Measurements from ENCODE around the gene EFR3B.
"Not testable (repeated sequence)": the region's sequence is repeated elsewhere in the genome, so short reads cannot be mapped to it uniquely, and the experiment has no call there.

EFR3B gene

GRCh38 chr2:25104736-25105135 lies 62.9 kb downstream of the EFR3B start:
- no peak for DNase-seq (ENCODE audit: low read depth, low spot score)

- DNase-seq (ENCODE audit: low read depth, low spot score), result no peak
These were observed 63.6 kb downstream of the EFR3B start for GRCh38 chr2:25105336-25106085.

GRCh38 chr2:25109822-25110221 lies 67.9 kb downstream of the EFR3B start:
- DNase-seq (ENCODE audit: low read depth, low spot score), result no peak

- no peak for DNase-seq (ENCODE audit: low read depth, low spot score)
These were observed 70.2 kb downstream of the EFR3B start for GRCh38 chr2:25112113-25112512.

- no peak for DNase-seq (ENCODE audit: low read depth, low spot score)
These were observed 73.5 kb downstream of the EFR3B start for GRCh38 chr2:25115249-25115883.

GRCh38 chr2:25115902-25116301 lies 74.0 kb downstream of the EFR3B start:
- no peak for DNase-seq (ENCODE audit: low read depth, low spot score)

- DNase-seq (ENCODE audit: low read depth, low spot score), result no peak
These were observed 75.1 kb downstream of the EFR3B start for GRCh38 chr2:25116956-25117355.

- no peak for DNase-seq (ENCODE audit: low read depth, low spot score)
These were observed 77.4 kb downstream of the EFR3B start for GRCh38 chr2:25119263-25119662.

- DNase-seq (ENCODE audit: low read depth, low spot score), result no peak
These were observed 80.5 kb downstream of the EFR3B start for GRCh38 chr2:25122367-25122766.

- DNase-seq (ENCODE audit: low read depth, low spot score), result no peak
These were observed 81.8 kb downstream of the EFR3B start for GRCh38 chr2:25123682-25124081.

- no peak for DNase-seq (ENCODE audit: low read depth, low spot score)
These were observed 83.3 kb downstream of the EFR3B start for GRCh38 chr2:25125189-25125588.

GRCh38 chr2:25125976-25126375 lies 84.1 kb downstream of the EFR3B start:
- no peak for DNase-seq (ENCODE audit: low read depth, low spot score)

- DNase-seq (ENCODE audit: low read depth, low spot score), result not testable (repeated sequence)
These were observed 85.2 kb downstream of the EFR3B start for GRCh38 chr2:25127071-25127470.

- no peak for DNase-seq (ENCODE audit: low read depth, low spot score)
These were observed 85.8 kb downstream of the EFR3B start for GRCh38 chr2:25127646-25128045.

GRCh38 chr2:25129901-25130520 lies 88.1 kb downstream of the EFR3B start:
- no peak for DNase-seq (ENCODE audit: low read depth, low spot score)

- DNase-seq (ENCODE audit: low read depth, low spot score), result no peak
These were observed 89.3 kb downstream of the EFR3B start for GRCh38 chr2:25131253-25131566.

GRCh38 chr2:25131567-25132298 lies 89.9 kb downstream of the EFR3B start:
- no peak for DNase-seq (ENCODE audit: low read depth, low spot score)

- no peak for DNase-seq (ENCODE audit: low read depth, low spot score)
These were observed 90.4 kb downstream of the EFR3B start for GRCh38 chr2:25132299-25132635.

GRCh38 chr2:25132693-25133092 lies 90.8 kb downstream of the EFR3B start:
- DNase-seq (ENCODE audit: low read depth, low spot score), result no peak

GRCh38 chr2:25140535-25140934 lies 98.7 kb downstream of the EFR3B start:
- not testable (repeated sequence) for DNase-seq (ENCODE audit: low read depth, low spot score)

- no peak for DNase-seq (ENCODE audit: low read depth, low spot score)
These were observed 99.2 kb downstream of the EFR3B start for GRCh38 chr2:25141120-25141519.

GRCh38 chr2:25145803-25146202 lies 103.9 kb downstream of the EFR3B start:
- no peak for DNase-seq (ENCODE audit: low read depth, low spot score)

GRCh38 chr2:25146896-25147295 lies 105.0 kb downstream of the EFR3B start:
- DNase-seq (ENCODE audit: low read depth, low spot score), result no peak

Data from brain pericyte (primary cell).